HG02973 (cell line): ENCODE measurements around the gene FUNDC1.

Experiments
- ATAC-seq: cut with Tn5 transposase; IDR thresholded peaks from one replicate; pipeline ENCODE4 v1.9.1; 2021; ENCODE audit warnings: moderate library complexity; ENCODE audit not compliant: unreplicated experiment

The FUNDC1 gene

GRCh38 chrX:44482575-44482974 lies 60.1 kb downstream of the FUNDC1 start:
- no peak for ATAC-seq

GRCh38 chrX:44480591-44480990 lies 62.1 kb downstream of the FUNDC1 start:
- no peak for ATAC-seq

GRCh38 chrX:44474410-44474809 lies 68.2 kb downstream of the FUNDC1 start:
- ATAC-seq = no peak
